B cell (primary cell): ENCODE data around the gene WDR26. TPM values are rescaled to one million over a fixed set of nuclear protein-coding genes. Genes with fewer than 3 reads are reported as not detected.
A peak's percentile ranks its signal among the peaks of the same experiment; 100 is the strongest.

ENCODE experiments used
- ATAC-seq: fragments of 200-7000 bp; cut with Tn5 transposase; one replicate; pipeline ENCODE4 v1.10.0; 2021; ENCODE audit warnings: low read depth, mild to moderate bottlenecking, moderate number of reproducible peaks, moderate library complexity
- CTCF ChIA-PET: fragments of 350-600 bp; sonication (Branson Sonifier 250); formaldehyde crosslinking; loops from one replicate; lab custom pipeline; 2021; ENCODE audit warnings: antibody characterized with exemption, inconsistent platforms; lab: Charles Lee
- POLR2A ChIA-PET: fragments of 350-600 bp; sonication (Branson Sonifier 250); formaldehyde crosslinking; loops from one replicate; lab custom pipeline; 2021; ENCODE audit warnings: antibody characterized with exemption; lab: Charles Lee
- DNase-seq: peaks from one replicate; pipeline ENCODE4 v3.0.0; 2013
- H2AFZ ChIP-seq: 2 replicates; pipeline ENCODE4 v1.6.1; 2012; ENCODE audit warnings: mild to moderate bottlenecking, low read depth, low read length; ENCODE audit not compliant: insufficient read depth, poor library complexity, severe bottlenecking
- H3K27ac ChIP-seq, 2 donors: 1 replicate in 1 of 2; 2 replicates in 1 of 2; pipeline ENCODE4 v1.5.1; 2012 to 2013; ENCODE audit warnings: low read length in 2 of 2, mild to moderate bottlenecking in 2 of 2, moderate library complexity in 1 of 2
- H3K27me3 ChIP-seq, 4 experiments: fragments of 200-600 bp in 1 of 4; sonication (generic) in 1 of 4; replicated peaks in 1 of 4; 1 replicate in 2 of 4; 2 replicates in 2 of 4; pipeline versions ENCODE4 v1.6.1 to v1.7.0; 2013 to 2016; ENCODE audit warnings: low read length in 3 of 4, mild to moderate bottlenecking in 2 of 4, mixed read lengths in 1 of 4, moderate library complexity in 1 of 4; ENCODE audit not compliant: insufficient read depth in 4 of 4, control insufficient read depth in 3 of 4; ENCODE audit errors: control extremely low read depth in 1 of 4
- H3K36me3 ChIP-seq, 2 experiments: replicated peaks in 1 of 2; 1 replicate in 1 of 2; 2 replicates in 1 of 2; pipeline versions ENCODE4 v1.6.1 to v1.7.1; 2013; ENCODE audit warnings: low read length in 1 of 2; ENCODE audit not compliant: insufficient read depth in 2 of 2, control insufficient read depth in 1 of 2; ENCODE audit errors: control extremely low read depth in 1 of 2, extremely low read depth in 1 of 2
- H3K4me1 ChIP-seq, 2 donors: fragments of 200-600 bp in 1 of 2; sonication (generic) in 1 of 2; 1 replicate in 1 of 2; 2 replicates in 1 of 2; pipeline versions ENCODE4 v1.5.1 to v1.6.1; 2013 to 2017; ENCODE audit warnings: low read length in 2 of 2; ENCODE audit not compliant: control insufficient read depth in 2 of 2, insufficient read depth in 2 of 2
- H3K4me2 ChIP-seq: replicated peaks from 2 replicates; pipeline ENCODE3; 2012; ENCODE audit warnings: mild to moderate bottlenecking, low read depth, low read length; ENCODE audit not compliant: poor library complexity, severe bottlenecking
- H3K4me3 ChIP-seq, 5 experiments: fragments of 200-600 bp in 1 of 5; sonication (generic) in 1 of 5; 1 replicate in 3 of 5; 2 replicates in 2 of 5; pipeline versions ENCODE4 v1.5.1 to v1.7.0; 2011 to 2016; ENCODE audit warnings: low read length in 4 of 5, mild to moderate bottlenecking in 4 of 5, low read depth in 2 of 5, control low read depth in 1 of 5, moderate library complexity in 1 of 5; ENCODE audit not compliant: insufficient read depth in 1 of 5; ENCODE audit errors: control extremely low read depth in 1 of 5, extremely low read depth in 1 of 5
- H3K79me2 ChIP-seq: fragments of 200-600 bp; sonication (generic); one replicate; pipeline ENCODE4 v1.6.0; 2016; ENCODE audit warnings: low read length; ENCODE audit not compliant: control insufficient read depth, insufficient read depth
- H3K9ac ChIP-seq: fragments of 200-600 bp; sonication (generic); 2 replicates; pipeline ENCODE4 v1.6.1; 2017; ENCODE audit warnings: mild to moderate bottlenecking, low read length, moderate library complexity
- H3K9me3 ChIP-seq, 3 donors: one replicate each; pipeline versions ENCODE4 v1.6.1 to v1.7.1; 2013; ENCODE audit warnings: low read length in 2 of 3; ENCODE audit not compliant: control insufficient read depth in 2 of 3, insufficient read depth in 1 of 3; ENCODE audit errors: control extremely low read depth in 1 of 3
- H4K20me1 ChIP-seq: 2 replicates; pipeline ENCODE4 v1.6.0; 2012; ENCODE audit warnings: mild to moderate bottlenecking, low read length; ENCODE audit not compliant: insufficient read depth, control insufficient read depth, poor library complexity, severe bottlenecking
- H3K27ac Mint-ChIP-seq: one replicate; pipeline ENCODE4 v1.8.0; 2021; ENCODE audit warnings: mixed read lengths
- H3K27me3 Mint-ChIP-seq: one replicate; pipeline ENCODE4 v1.8.0; 2021; ENCODE audit warnings: mixed read lengths
- H3K4me1 Mint-ChIP-seq: one replicate; pipeline ENCODE4 v1.8.0; 2021; ENCODE audit warnings: mixed read lengths
- H3K4me3 Mint-ChIP-seq: one replicate; pipeline ENCODE4 v1.8.0; 2021; ENCODE audit warnings: mixed read lengths
- H3K9me3 Mint-ChIP-seq: one replicate; pipeline ENCODE4 v1.8.0; 2022; ENCODE audit warnings: mixed read lengths; ENCODE audit not compliant: insufficient read depth
- CTCF ChIP-seq: fragments of 200-600 bp; IDR thresholded peaks from one replicate; pipeline ENCODE4 v1.8.0; 2022; ENCODE audit warnings: antibody characterized with exemption, mild to moderate bottlenecking
- EZH2 ChIP-seq: IDR thresholded peaks from 2 replicates; pipeline ENCODE4 v1.6.1; 2012; ENCODE audit warnings: borderline replicate concordance, low read depth, mild to moderate bottlenecking, moderate library complexity, low read length; ENCODE audit not compliant: insufficient read depth, poor library complexity, severe bottlenecking
- WGBS: methylation state at CpG from one replicate; pipeline ENCODE4 v1.1.5; 2013; ENCODE audit warnings: missing lambda C conversion rate; ENCODE audit not compliant: insufficient coverage; 5-methylcytosine and 5-hydroxymethylcytosine counted together
- intact Hi-C: fragments of 100-400 bp; cut with micrococcal nuclease; formaldehyde crosslinking; loops from one replicate; pipeline ENCODE4 v1.10.0; 2022
- polyA plus RNA-seq: library from polyadenylated mRNA; depleted of rRNA; stranded (reverse); fragments of >200 nt; gene quantifications from 2 replicates; pipeline ENCODE4 v1.2.3, GENCODE V29; 2012
- total RNA-seq, 2 donors: library from RNA; stranded (reverse); fragments of 120-200 nt in 1 of 2; gene quantifications; 1 replicate in 1 of 2; 2 replicates in 1 of 2; pipeline versions ENCODE4 v1.2.3 to v1.2.4, GENCODE V29; 2013 to 2022

WDR26 gene
- total and polyA plus RNA-seq, 2 donors (not counting 1 experiment from before 2014, with no cell fraction given), result 35.7 to 108 TPM

- DNase-seq (no peak), ATAC-seq (no peak)
- Histone ChIP-seq H3K4me3 (peak overlapping the region in 1 of 5 experiments; percentile 71), H3K27me3 (no peaks in the 10 kb centered on the region), H3K4me1 (peaks cover 9 to 14% of the 10 kb centered on the region in 2 donors), H3K27ac (no peak overlapping the region), H3K9ac (no peak overlapping the region), H3K9me3 (no peaks in the 10 kb centered on the region), H3K36me3 (no peaks in the 10 kb centered on the region), H4K20me1 (peaks cover 30% of the 10 kb centered on the region), H3K79me2 (peaks cover 59% of the 10 kb centered on the region), H3K4me2 (peak overlapping the region; percentile 79), H2AFZ (no peak overlapping the region)
- ChIA-PET CTCF (interaction anchor here (0.6 to 1.2 kb wide), 4 partner anchors 12 to 100 kb away, joined by 3 to 5 read pairs (median 4); partner anchors contain the start of gene NVL), POLR2A (no interaction called here)
- TF ChIP-seq CTCF, result no peak
- TF ChIP-seq EZH2, result no peak
- intact Hi-C loops, result no loop called here
- no peaks in the 10 kb centered on the region for H3K27me3 Mint-ChIP-seq
- WGBS, result 100% methylated on average over 1 of the region's 4 CpGs
- H3K4me1 Mint-ChIP-seq, result peaks cover 22% of the 10 kb centered on the region
- peak overlapping the region; percentile 86 for H3K4me3 Mint-ChIP-seq
- no peak overlapping the region for H3K27ac Mint-ChIP-seq
- no peaks in the 10 kb centered on the region for H3K9me3 Mint-ChIP-seq
These were observed 76.4 kb downstream of the WDR26 start for GRCh38 chr1:224358237-224358636.

- peaks cover 53% of the 10 kb centered on the region for H3K79me2 ChIP-seq
- H3K4me1 ChIP-seq, result peaks cover 9 to 14% of the 10 kb centered on the region in 2 donors
- H3K27ac Mint-ChIP-seq, result peak overlapping the region; percentile 54
- peak overlapping the region; percentile 79 for H3K4me2 ChIP-seq
- peaks cover 22% of the 10 kb centered on the region for H3K4me1 Mint-ChIP-seq
- peak overlapping the region; percentile 69 to 88 (median 82) for H3K4me3 ChIP-seq
- H3K9ac ChIP-seq, result peak overlapping the region; percentile 81
- TF ChIP-seq EZH2 (no peak), CTCF (no peak)
- peaks cover 24% of the 10 kb centered on the region for H4K20me1 ChIP-seq
- H3K27me3 Mint-ChIP-seq, result no peaks in the 10 kb centered on the region
- peak overlapping the region; percentile 86 for H3K4me3 Mint-ChIP-seq
- H3K9me3 ChIP-seq, result no peaks in the 10 kb centered on the region
- DNase-seq (no peak), ATAC-seq (no peak)
- no peaks in the 10 kb centered on the region for H3K36me3 ChIP-seq
- H3K27me3 ChIP-seq, result no peaks in the 10 kb centered on the region
- peak overlapping the region in 1 of 2 donors; percentile 61 for H3K27ac ChIP-seq
- peak overlapping the region; percentile 90 for H2AFZ ChIP-seq
- POLR2A ChIA-PET, result interaction anchor here (0.5 kb wide), 1 partner anchor 211 kb away, joined by 5 read pairs; no protein-coding TSS in a partner anchor
- intact Hi-C loops, result loop anchor here (1.0 to 2.0 kb wide), 3 partner anchors 365 to 1645 kb away; partner anchors contain the start of genes AIDA, BROX and TP53BP2
- CTCF ChIA-PET, result interaction anchor here (0.6 to 1.2 kb wide), 4 partner anchors 11 to 100 kb away, joined by 3 to 5 read pairs (median 4); partner anchors contain the start of gene NVL
- no peaks in the 10 kb centered on the region for H3K9me3 Mint-ChIP-seq
- 59% methylated on average over 3 of the region's 9 CpGs for WGBS
These were observed 76.9 kb downstream of the WDR26 start for GRCh38 chr1:224357626-224358124.
